Hematopoietic multipotent progenitor cell treated with erythropoietin and hydrocortisone succinate and interleukin-3 and kit ligand, for 15 days (in vitro differentiated cells): ENCODE measurements around the gene LCN2.

Source experiments
- DNase-seq: peaks from one replicate; pipeline ENCODE4 v3.0.0-alpha.2; 2015; ENCODE audit warnings: low spot score

Gene LCN2

GRCh38 chr9:128115187-128116103 is 33.8 kb upstream of the LCN2 start:
- peak; percentile 98 for DNase-seq

DNA sequence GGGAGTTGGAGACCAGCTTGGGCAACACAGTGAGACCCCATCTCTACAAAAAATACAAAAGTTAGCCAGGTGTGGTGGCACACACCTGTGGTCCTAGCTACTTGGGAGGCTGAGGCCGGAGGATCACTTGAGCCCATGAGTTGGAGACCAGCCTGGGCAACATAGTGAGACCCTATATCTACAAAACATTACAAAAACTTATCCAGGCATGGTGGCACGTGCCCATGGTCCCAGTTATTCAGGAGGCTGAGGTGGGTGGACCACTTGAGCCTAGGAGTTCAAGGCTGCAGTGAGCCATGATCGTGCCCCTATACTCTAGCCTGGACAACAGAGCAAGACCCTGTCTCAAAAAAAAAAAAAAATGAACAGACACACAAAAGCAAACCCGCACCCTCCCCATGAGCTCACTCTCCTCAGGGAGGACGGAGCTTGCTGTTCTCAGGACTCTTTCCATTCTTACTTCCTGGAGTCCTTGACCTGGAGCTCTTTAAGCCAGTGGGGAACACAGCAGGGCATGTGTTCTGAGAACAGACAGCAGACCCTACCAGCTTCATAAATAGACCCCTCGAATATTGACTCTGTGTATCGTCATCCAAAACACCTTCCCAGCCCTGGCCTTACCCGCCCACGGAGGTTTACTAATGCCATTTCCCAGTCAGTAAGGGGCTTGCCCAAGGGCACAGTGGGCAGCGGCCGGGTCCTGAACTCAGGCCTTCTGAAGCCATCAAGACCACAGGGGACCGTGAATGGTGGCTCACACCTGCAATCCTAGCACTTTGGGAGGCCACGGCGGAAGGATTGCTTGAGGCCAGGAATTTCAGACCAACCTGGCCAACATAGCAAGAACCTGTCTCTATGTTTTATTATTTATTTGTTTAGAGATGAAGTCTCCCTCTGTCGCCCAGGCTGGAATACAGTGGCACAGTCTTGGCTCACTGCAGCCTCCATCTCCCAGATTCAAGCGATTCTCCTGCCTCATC is 32.9 kb upstream of the LCN2 start:
- peak; percentile 16 for DNase-seq

DNA sequence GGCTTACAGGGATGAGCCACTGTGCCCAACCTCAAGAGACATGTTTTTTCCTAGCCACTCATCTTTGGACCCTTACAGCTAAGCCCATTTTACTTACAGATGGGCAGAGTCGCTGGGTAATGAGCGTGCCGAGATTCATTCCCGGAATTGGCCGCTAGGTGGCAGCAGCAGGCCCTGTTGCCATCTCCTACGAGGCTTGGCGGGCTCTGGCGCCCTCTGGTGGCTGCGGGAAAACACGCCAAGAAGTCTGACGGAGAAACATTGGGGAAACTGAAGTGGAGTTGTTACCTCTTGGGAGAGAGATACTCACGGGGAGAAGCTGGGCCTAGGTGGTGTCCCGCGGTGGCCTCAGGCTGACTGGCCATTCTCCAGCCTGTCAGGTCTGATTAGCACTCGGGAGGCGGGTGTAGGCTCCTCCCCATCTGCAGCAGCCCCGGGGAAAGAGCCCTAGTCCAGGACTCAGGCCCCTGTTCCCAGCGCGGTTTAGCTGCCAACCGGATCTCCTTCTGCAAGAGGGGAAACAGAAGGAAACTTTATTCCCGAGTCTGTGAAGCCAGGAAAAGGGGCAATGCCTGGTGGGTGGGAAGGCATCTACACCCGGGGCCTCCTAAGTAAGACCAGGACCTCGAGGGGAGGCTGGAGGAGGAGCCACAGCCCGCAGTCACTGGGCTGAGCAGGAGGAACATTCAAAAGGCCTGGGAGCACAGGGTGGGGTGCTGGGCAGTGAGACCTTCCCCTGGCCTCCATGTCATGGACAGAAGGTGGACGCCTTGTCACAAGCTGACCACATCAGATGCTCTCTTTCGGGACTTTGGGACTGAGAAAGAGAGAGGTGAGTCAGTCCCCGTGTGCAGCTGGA is 31.4 kb upstream of the LCN2 start:
- DNase-seq, result peak; percentile 96

GRCh38 chr9:128118472-128118857 is 30.8 kb upstream of the LCN2 start:
- DNase-seq, result no peak

- DNase-seq, result no peak
These were observed 30.1 kb upstream of the LCN2 start for GRCh38 chr9:128118971-128119665.

DNA sequence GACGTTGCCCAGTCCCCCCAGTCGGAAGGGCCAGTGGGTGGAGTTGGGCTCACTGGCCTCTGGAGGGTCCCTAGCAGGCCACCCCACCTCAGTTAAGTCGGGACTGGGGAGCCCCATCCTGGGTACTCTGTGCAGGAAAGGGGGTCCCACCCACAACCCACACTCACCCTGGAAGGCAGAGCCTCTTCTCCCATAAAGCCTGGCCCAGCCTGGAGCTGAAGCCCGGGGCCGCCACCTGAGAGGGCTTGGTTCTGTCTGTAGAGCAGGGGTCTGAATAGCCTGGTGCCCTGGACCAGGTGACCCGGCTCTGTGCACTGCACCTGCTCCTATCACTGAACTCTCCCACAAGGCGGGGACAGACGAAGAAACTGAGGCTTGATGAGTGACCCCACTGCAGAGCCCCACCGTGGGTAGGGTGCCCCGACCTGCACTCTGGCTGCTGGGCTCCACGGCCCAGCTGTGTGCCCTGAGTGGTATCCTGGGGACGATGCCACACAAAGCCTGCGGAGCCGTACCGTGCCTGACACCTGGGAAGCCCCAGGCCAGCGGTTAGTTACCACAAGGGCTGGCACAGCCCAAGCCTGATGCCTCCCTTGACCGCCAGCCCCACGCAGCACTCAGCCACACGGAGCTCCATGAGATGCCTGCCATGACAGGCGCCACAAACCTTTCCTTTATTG is 29.1 kb upstream of the LCN2 start:
- DNase-seq, result no peak

DNA sequence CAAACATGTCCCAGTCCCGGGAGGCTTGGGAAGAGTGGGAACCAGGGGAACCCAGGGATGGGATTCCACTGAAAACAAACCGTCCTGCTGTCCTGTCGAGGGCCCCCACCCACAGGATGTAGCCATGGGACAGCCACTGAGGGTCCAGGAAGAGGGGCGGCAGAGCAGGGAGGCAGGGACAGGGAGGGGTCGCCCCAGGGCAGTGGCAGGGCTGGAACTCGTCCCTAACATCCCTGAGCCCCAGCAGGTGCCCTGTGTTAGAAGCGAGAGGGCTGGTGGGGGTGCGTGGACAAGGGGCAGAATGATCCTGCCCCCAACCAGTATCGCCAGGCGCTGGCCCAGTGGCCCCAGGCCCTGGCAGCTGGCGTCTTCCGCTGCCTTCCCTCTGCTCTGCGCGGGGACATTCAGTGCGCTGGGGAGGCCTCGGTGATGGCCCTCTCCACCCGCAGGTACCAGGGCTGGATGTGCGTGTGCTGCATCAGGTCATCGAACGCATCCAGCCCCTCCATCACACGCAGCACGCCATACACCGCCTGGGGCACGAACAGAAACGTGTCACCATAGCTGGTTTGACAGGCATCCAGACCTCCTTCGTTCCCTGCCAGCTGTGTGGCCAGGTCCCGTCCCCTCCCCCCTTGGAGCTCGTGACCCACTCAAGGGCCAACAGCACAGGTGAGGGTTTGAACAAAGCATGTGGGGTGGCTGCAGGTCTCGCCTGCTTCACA is 28.4 kb upstream of the LCN2 start:
- no peak for DNase-seq

- no peak for DNase-seq
These were observed 27.8 kb upstream of the LCN2 start for GRCh38 chr9:128121466-128121810.

DNA sequence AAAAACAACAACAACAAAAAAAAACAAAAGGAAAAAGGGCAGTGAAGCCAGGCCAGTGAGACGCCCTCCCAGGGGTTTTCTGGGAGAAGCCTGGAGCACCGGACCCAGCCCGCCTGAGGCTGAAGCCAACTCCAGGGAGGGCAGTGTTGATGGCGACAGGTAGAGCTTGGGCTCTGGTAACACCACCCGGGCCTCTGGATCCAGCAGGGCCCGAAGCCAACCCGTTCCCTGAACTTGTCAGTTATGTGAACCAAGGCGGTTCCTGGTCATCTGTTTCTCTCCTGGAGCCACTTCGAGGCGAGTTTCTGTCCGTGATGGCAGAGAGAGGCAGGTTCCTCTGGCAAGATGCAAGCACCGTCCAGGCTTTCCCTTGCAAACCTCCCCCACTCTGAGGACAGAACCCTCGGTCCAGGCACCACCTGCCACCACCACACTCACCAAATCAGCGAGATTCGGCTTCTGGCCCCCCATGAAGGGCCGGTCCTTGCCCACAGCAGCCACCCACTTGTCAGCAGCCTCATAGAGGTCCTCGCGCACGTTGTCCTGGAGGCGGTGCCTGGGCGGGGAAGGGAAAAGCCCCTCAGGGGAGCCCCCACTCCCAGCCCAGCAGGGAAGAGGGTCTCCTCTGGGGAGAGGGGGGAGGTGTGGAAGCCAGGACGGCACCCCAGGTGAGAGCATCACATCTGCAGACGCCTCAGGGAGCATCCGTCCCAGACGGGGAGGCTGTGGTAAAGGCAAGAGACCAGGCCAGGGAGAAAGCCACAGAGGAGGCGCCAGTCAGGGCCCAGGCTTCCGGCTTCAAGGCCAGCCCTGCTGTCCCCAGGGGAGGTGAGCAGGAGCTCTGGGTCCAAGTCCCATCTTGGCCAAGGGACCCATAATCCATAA is 27.1 kb upstream of the LCN2 start:
- no peak for DNase-seq

GRCh38 chr9:128122809-128123175 is 26.5 kb upstream of the LCN2 start:
- no peak for DNase-seq

DNA sequence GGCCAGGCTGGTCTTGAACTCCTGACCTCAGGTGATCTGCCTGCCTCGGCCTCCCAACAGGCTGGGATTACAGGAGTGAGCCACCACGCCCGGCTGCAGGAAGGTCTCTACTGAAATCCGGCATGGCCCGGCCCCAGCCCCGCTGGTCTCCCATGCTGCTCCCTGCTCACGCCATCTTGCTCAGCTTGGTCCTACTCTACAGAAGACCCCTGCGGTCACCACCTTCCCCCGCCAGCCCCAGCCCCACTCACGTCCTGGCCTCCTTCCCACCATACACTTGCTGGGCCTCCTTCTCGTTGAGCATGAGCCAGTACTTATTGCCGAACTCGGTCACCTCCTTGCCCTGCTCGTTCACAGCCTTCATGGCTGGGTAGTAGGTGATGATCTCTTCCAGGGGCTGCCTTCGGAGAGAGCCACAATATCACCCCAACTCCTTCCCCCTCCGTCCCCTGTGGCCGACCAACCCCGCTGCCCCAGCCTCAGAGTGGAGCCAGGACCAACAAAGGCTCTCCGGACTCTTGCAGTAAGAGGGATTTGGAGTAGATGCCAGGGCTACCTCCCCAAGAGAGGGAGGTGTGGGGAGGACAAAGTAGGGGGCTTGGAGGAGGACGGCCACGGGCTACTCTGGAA is 25.7 kb upstream of the LCN2 start:
- no peak for DNase-seq

DNA sequence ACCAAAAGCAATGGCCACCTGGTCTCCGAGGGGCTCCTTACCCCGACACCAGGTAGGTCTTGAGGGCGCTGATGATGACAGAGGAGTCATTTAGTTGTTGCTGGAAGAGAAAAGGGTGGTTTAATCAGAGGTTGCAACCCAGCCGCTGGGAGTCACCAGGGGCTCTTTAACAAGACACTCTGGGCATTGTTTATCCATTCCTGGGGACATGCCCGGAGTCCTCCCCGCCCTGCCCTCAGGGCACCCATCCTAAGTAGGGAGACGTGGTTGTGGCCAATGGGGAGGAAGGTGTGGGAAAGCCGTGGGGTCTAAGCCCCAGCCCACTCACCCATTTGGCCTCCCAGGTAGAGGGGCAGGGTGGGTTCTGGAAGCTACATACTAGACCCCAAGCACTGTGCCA is 24.8 kb upstream of the LCN2 start:
- DNase-seq, result no peak

DNA sequence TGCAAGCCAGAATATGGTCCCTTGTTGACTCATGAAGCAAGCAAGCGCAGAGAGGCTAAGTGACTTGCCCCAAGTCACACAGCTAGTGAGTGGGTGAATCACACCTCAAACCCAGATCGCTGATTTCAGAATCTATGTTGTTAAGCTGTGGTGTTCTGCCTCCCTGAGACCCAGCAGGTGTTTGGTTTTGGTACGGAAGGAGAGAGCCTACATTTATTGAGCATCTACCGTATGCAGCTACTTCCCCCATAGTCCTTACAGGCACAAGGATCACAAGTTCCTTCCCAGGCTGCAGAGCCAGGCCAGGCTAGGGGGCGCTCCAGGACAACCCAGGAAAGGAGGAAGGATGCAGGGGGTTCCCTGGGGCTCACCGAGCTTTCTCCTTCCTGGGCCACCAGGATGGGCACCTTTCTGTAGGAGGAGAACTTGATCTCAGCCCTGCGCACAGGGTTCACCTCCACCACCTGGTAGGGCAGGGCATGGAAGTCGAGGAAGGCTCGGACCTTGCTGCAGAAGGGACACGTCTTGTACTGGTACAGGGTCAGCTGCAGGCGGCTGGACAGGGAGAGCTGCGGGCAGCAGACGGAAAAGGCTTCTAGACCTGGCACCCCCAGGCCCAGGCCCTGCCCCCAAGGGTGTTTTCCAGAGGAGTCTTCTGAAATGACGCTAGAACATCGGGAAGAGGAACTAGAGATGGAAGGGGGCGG is 24.2 kb upstream of the LCN2 start:
- peak; percentile 61 for DNase-seq

- no peak for DNase-seq
These were observed 23.5 kb upstream of the LCN2 start for GRCh38 chr9:128125580-128126354.

DNA sequence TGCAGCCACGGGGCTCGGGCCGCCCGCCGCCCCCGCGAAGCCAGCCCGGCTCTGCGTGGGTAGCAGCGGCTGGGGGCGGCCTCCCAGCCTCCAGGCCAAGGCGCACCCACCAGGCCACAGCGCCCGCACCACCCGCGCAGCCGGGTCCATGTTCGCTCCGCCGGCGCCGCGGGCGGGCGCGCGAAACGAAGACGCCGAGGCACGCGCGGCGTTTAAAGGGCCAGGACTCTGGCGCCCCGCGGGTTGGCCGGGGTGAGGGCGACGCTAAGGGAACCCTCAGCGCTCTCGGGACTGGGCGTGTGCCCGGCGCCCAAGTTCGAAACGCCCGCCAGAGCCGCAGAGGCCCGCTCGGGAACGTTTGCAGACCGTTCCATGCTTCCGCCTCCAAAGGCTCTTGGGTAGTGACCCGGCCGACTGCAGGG is 21.7 kb upstream of the LCN2 start, which contains the start of gene PTGES2:
TSS of gene PTGES2 (minus strand) at position 162 of the 422 bp plus-strand sequence. CDS start at position 150, 12 bp downstream.
- DNase-seq, result peak; percentile 88

GRCh38 chr9:128127990-128128835 is 21.0 kb upstream of the LCN2 start:
- peak; percentile 88 for DNase-seq
